Measurements from ENCODE around the gene TBC1D17.

Gene TBC1D17

DNA sequence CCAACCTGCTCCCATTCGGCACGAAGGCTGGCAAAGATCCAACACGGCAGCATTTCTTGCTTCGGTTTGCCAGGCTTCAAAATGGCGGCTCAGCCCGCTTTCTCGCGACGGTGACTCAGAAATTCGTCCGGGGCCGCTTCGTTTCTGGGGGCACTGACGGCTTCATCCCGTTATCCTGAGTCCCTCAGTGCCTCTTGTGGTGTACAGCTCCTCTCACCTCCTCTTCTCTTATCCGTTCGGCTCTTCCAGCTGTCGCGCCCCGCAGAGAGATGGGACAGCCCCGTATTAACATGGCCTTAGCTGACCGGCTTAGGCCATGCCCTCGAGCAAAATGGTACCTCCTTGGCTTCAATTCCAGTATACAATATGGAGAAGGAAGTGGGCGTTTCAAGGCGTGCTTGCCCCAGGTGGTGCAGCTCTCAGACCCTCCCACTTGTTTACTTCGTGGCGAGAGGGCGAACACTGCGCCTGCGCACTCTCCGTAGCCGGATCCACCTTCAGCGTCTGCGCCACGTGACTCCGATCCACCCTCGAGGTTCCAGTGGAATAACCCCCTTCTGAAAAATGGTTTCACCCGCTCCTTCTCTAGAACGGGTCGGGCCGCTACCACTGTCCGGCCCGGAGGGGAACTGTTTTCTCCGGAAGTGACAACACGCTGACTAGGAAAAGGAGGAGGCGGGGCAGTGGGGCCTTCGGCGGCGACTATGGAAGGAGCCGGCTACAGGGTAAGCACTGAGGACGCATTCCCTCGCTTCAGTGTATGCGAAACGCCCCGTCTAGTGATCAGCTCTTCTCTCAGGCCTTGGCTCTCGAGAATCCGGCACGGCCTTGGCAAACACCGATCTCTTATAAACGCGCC is at the start of gene TBC1D17, which contains the start of gene AKT1S1:
TBC1D17 (plus strand) TSS at position 683 of the 859 bp plus-strand sequence; CDS start at position 705, 22 bp downstream.
AKT1S1 (minus strand) TSS at position 336 of the 859 bp plus-strand sequence. CDS start 4,060 bp downstream, outside the sequence.
- H3K9me3 ChIP-seq (ENCODE audit: low read length): no peaks in the 10 kb centered on the region

DNA sequence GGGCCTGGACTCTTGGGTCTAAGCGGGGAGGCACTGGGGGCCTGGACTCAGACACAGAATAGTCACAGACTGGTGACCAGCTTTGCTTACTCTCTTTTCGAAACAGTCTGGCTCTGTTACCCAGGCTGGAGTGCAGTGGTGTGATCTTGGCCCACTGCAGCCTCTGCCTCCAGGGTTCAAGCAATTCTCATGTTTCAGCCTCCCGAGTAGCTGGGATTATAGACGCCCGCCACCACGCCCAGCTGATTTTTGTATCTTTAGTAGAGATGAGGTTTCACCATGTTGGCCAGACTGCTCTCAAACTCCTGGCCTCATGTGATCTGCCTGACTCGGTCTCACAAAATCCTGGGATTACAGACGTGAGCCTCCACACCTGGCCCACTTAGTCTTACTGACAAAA is 48.3 kb upstream of the TBC1D17 start:
- Histone ChIP-seq H3K36me3 (ENCODE audit: insufficient read depth, low read length) (peaks cover 98% of the 10 kb centered on the region), H3K79me2 (ENCODE audit: insufficient read depth, low read length) (peaks cover 26% of the 10 kb centered on the region), H3F3A (ENCODE audit: insufficient read depth, low read length) (no peaks in the 10 kb centered on the region), H3K4me3 (ENCODE audit: low read depth, low read length, poor library complexity, severe bottlenecking) (no peak overlapping the region), H3K4me1 (ENCODE audit: insufficient read depth, low read length, severe bottlenecking) (peaks cover 52% of the 10 kb centered on the region), H3K9me3 (ENCODE audit: low read length) (no peaks in the 10 kb centered on the region), H3K4me2 (ENCODE audit: low read length) (no peak overlapping the region), H3K27ac (ENCODE audit: low read depth, low read length, poor library complexity, severe bottlenecking) (peak overlapping the region; percentile 49), H4K20me1 (ENCODE audit: insufficient read depth, low read length) (no peaks in the 10 kb centered on the region), H3K27me3 (ENCODE audit: insufficient read depth, low read length) (no peaks in the 10 kb centered on the region), H2AFZ (ENCODE audit: low read length) (no peak overlapping the region), H3K9ac (ENCODE audit: low read length) (no peak overlapping the region; the same call in 1 of the 2 replicates), H3K9me2 (ENCODE audit: low read depth, low read length) (no peaks in the 10 kb centered on the region)
- TF ChIP-seq, protein P1, sequence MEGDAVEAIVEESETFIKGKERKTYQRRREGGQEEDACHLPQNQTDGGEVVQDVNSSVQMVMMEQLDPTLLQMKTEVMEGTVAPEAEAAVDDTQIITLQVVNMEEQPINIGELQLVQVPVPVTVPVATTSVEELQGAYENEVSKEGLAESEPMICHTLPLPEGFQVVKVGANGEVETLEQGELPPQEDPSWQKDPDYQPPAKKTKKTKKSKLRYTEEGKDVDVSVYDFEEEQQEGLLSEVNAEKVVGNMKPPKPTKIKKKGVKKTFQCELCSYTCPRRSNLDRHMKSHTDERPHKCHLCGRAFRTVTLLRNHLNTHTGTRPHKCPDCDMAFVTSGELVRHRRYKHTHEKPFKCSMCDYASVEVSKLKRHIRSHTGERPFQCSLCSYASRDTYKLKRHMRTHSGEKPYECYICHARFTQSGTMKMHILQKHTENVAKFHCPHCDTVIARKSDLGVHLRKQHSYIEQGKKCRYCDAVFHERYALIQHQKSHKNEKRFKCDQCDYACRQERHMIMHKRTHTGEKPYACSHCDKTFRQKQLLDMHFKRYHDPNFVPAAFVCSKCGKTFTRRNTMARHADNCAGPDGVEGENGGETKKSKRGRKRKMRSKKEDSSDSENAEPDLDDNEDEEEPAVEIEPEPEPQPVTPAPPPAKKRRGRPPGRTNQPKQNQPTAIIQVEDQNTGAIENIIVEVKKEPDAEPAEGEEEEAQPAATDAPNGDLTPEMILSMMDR (IDR thresholded peaks at IDR 0.05; ENCODE audit: low read length): no peak
- no peak for TF ChIP-seq EZH2 (IDR thresholded peaks at IDR 0.05; ENCODE audit: borderline replicate concordance, low read length)

More for the DNA sequence above, at the start of gene TBC1D17, which contains the start of gene AKT1S1:
- Histone ChIP-seq H3K27me3 (ENCODE audit: insufficient read depth, low read length) (no peaks in the 10 kb centered on the region), H3K4me3 (ENCODE audit: low read depth, low read length, poor library complexity, severe bottlenecking) (peak within 1 kb of the TSS; percentile 93), H2AFZ (ENCODE audit: low read length) (peak within 1 kb of the TSS; percentile 70), H3K9ac (ENCODE audit: low read length) (peak within 1 kb of the TSS; percentile 98), H3K36me3 (ENCODE audit: insufficient read depth, low read length) (peaks cover 30% of the 10 kb centered on the region), H3K4me1 (ENCODE audit: insufficient read depth, low read length, severe bottlenecking) (peaks cover 30% of the 10 kb centered on the region), H3K79me2 (ENCODE audit: insufficient read depth, low read length) (peaks cover 8% of the 10 kb centered on the region), H3F3A (ENCODE audit: insufficient read depth, low read length) (no peaks in the 10 kb centered on the region), H3K9me2 (ENCODE audit: low read depth, low read length) (no peaks in the 10 kb centered on the region), H4K20me1 (ENCODE audit: insufficient read depth, low read length) (no peaks in the 10 kb centered on the region), H3K4me2 (ENCODE audit: low read length) (peak within 1 kb of the TSS; percentile 96), H3K27ac (ENCODE audit: low read depth, low read length, poor library complexity, severe bottlenecking) (peak within 1 kb of the TSS; percentile 93)
- TF ChIP-seq EZH2 (IDR thresholded peaks at IDR 0.05; ENCODE audit: borderline replicate concordance, low read length): no peak
- TF ChIP-seq, protein P1 (IDR thresholded peaks at IDR 0.05; ENCODE audit: low read length): no peak

DNA sequence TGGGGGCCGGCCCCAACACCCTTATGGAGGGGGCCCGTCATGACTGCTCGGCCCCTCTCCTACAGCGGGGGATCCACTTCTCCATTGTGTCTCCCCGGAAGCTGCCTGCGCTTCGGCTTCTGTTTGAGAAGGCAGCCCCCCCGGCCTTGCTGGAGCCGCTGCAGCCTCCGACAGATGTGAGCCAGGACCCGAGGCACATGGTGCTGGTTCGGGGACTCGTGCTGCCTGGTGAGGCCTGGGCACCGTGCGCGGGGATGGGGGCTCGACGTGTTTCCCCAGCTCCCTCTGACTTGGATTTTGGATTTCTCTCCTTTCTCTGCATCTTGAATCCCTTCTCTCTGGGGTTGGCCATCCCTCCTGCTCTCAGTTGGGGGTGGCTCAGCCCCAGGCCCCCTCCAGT is 47.8 kb upstream of the TBC1D17 start:
- Histone ChIP-seq H3K4me2 (ENCODE audit: low read length) (no peak overlapping the region), H3K27ac (ENCODE audit: low read depth, low read length, poor library complexity, severe bottlenecking) (peak overlapping the region; percentile 49), H3K9me3 (ENCODE audit: low read length) (no peaks in the 10 kb centered on the region), H3K79me2 (ENCODE audit: insufficient read depth, low read length) (peaks cover 21% of the 10 kb centered on the region), H3K9me2 (ENCODE audit: low read depth, low read length) (no peaks in the 10 kb centered on the region), H3K36me3 (ENCODE audit: insufficient read depth, low read length) (peaks cover 98% of the 10 kb centered on the region), H3F3A (ENCODE audit: insufficient read depth, low read length) (no peaks in the 10 kb centered on the region), H3K4me1 (ENCODE audit: insufficient read depth, low read length, severe bottlenecking) (peaks cover 47% of the 10 kb centered on the region), H2AFZ (ENCODE audit: low read length) (no peak overlapping the region), H3K27me3 (ENCODE audit: insufficient read depth, low read length) (no peaks in the 10 kb centered on the region), H4K20me1 (ENCODE audit: insufficient read depth, low read length) (no peaks in the 10 kb centered on the region), H3K9ac (ENCODE audit: low read length) (no peak overlapping the region), H3K4me3 (ENCODE audit: low read depth, low read length, poor library complexity, severe bottlenecking) (no peak overlapping the region)
- TF ChIP-seq EZH2 (IDR thresholded peaks at IDR 0.05; ENCODE audit: borderline replicate concordance, low read length): no peak
- TF ChIP-seq, protein P1 (IDR thresholded peaks at IDR 0.05; ENCODE audit: low read length): no peak
